H1 (cell line): ENCODE results near the gene WWC1. TPM values are rescaled to one million over a fixed set of nuclear protein-coding genes. Genes with fewer than 3 reads are reported as not detected.

Experiments used
- CTCF ChIA-PET: fragments of 300-600 bp; sonication (Branson Sonifier 250); formaldehyde crosslinking; loops from one replicate; lab custom pipeline; 2021; ENCODE audit not compliant: partially characterized antibody; lab: Charles Lee
- POLR2A ChIA-PET: fragments of 300-600 bp; sonication (Branson Sonifier 250); formaldehyde crosslinking; loops from one replicate; lab custom pipeline; 2021; ENCODE audit warnings: inconsistent platforms; ENCODE audit not compliant: partially characterized antibody; lab: Charles Lee
- DNase-seq, 2 experiments: peaks; one replicate each; pipeline versions ENCODE4 v3.0.0 to v3.0.0-alpha.2; 2010 to 2022; ENCODE audit warnings: low spot score in 2 of 2, low read depth in 1 of 2, mixed read lengths in 1 of 2
- FAIRE-seq: peaks from 2 replicates; lab custom pipeline; 2011; peaks lifted over from hg19 to GRCh38; lab: Jason Lieb, UNC
- H2AFZ ChIP-seq: 2 replicates; pipeline ENCODE4 v1.8.1; 2012; ENCODE audit warnings: low read length, inconsistent platforms
- H2AK5ac ChIP-seq: 2 replicates; pipeline ENCODE4 v1.6.1; 2013; ENCODE audit warnings: low read depth, low read length
- H2BK120ac ChIP-seq: replicated peaks from 2 replicates; pipeline ENCODE3; 2013; ENCODE audit warnings: low read depth, low read length, inconsistent platforms
- H2BK12ac ChIP-seq: 2 replicates; pipeline ENCODE4 v1.6.1; 2013; ENCODE audit warnings: low read depth, low read length
- H2BK15ac ChIP-seq: 2 replicates; pipeline ENCODE4 v1.6.1; 2013; ENCODE audit warnings: low read length
- H2BK20ac ChIP-seq: 2 replicates; pipeline ENCODE4 v1.6.1; 2013; ENCODE audit warnings: low read length
- H2BK5ac ChIP-seq: 2 replicates; pipeline ENCODE4 v1.6.1; 2013; ENCODE audit warnings: low read depth, low read length
- H3K14ac ChIP-seq: 2 replicates; pipeline ENCODE4 v1.6.1; 2013; ENCODE audit warnings: inconsistent platforms; ENCODE audit not compliant: insufficient read length
- H3K18ac ChIP-seq: 2 replicates; pipeline ENCODE4 v1.6.1; 2013; ENCODE audit warnings: low read length; ENCODE audit errors: extremely low read depth
- H3K23ac ChIP-seq: 2 replicates; pipeline ENCODE4 v1.6.1; 2013; ENCODE audit warnings: inconsistent platforms; ENCODE audit not compliant: insufficient read length
- H3K23me2 ChIP-seq: 2 replicates; pipeline ENCODE4 v1.6.1; 2013; ENCODE audit warnings: low read depth, low read length
- H3K27ac ChIP-seq: 2 replicates; pipeline ENCODE4 v1.6.1; 2011; ENCODE audit warnings: low read depth, low read length, inconsistent platforms
- H3K27me3 ChIP-seq, 4 experiments: replicated peaks in 1 of 4; 1 replicate in 1 of 4; 2 replicates in 3 of 4; pipeline versions ENCODE4 v1.6.1 to v1.8.1; 2011 to 2013; ENCODE audit warnings: low read length in 3 of 4, mild to moderate bottlenecking in 3 of 4, inconsistent platforms in 2 of 4, mixed read lengths in 2 of 4, moderate library complexity in 1 of 4; ENCODE audit not compliant: control insufficient read depth in 3 of 4, insufficient read depth in 3 of 4; ENCODE audit errors: extremely low read depth in 1 of 4
- H3K36me3 ChIP-seq, 4 experiments: 2 replicates each; pipeline versions ENCODE4 v1.6.1 to v1.8.1; 2011 to 2013; ENCODE audit warnings: mild to moderate bottlenecking in 4 of 4, low read length in 3 of 4, moderate library complexity in 2 of 4, control low read depth in 1 of 4, inconsistent platforms in 1 of 4; ENCODE audit not compliant: insufficient read depth in 4 of 4, control insufficient read depth in 2 of 4
- H3K4ac ChIP-seq: replicated peaks from 2 replicates; pipeline ENCODE3; 2013; ENCODE audit warnings: low read length, low read depth, mixed read lengths, inconsistent platforms; ENCODE audit not compliant: insufficient read length
- H3K4me1 ChIP-seq, 4 experiments: replicated peaks in 1 of 4; 1 replicate in 1 of 4; 2 replicates in 3 of 4; pipeline versions ENCODE4 v1.6.1 to v1.8.1; 2011 to 2013; ENCODE audit warnings: low read length in 3 of 4, inconsistent platforms in 2 of 4, mixed read lengths in 1 of 4; ENCODE audit not compliant: insufficient read depth in 4 of 4, control insufficient read depth in 3 of 4
- H3K4me2 ChIP-seq, 2 experiments: 2 replicates each; pipeline versions ENCODE4 v1.6.1 to v1.8.1; 2011 to 2013; ENCODE audit warnings: low read depth in 2 of 2, low read length in 2 of 2, control low read depth in 1 of 2, inconsistent platforms in 1 of 2, mild to moderate bottlenecking in 1 of 2; ENCODE audit not compliant: insufficient read depth in 1 of 2
- H3K4me3 ChIP-seq, 4 experiments: fragments of 200-600, 300-600 bp in 1 of 4; sonication (generic), shearing (Covaris generic), sonication (Bioruptor Twin) in 1 of 4; 2 replicates each; pipeline versions ENCODE4 v1.5.1 to v1.8.1; 2011 to 2016; ENCODE audit warnings: low read length in 4 of 4, low read depth in 3 of 4, control low read depth in 2 of 4, inconsistent platforms in 2 of 4, mild to moderate bottlenecking in 2 of 4, mixed read lengths in 1 of 4, moderate library complexity in 1 of 4; ENCODE audit not compliant: insufficient read depth in 2 of 4; ENCODE audit errors: extremely low read depth in 1 of 4
- H3K56ac ChIP-seq: replicated peaks from 2 replicates; pipeline ENCODE3; 2013; ENCODE audit warnings: low read depth, mild to moderate bottlenecking, mixed read lengths, low read length, inconsistent platforms; ENCODE audit not compliant: insufficient read length
- H3K79me1 ChIP-seq: 2 replicates; pipeline ENCODE4 v1.6.1; 2013; ENCODE audit warnings: low read depth, low read length, control low read depth
- H3K79me2 ChIP-seq, 2 experiments: 2 replicates each; pipeline versions ENCODE4 v1.6.1 to v1.8.1; 2012 to 2013; ENCODE audit warnings: low read length in 2 of 2, mild to moderate bottlenecking in 2 of 2, inconsistent platforms in 1 of 2; ENCODE audit not compliant: insufficient read depth in 2 of 2, control insufficient read depth in 1 of 2
- H3K9ac ChIP-seq, 4 experiments: replicated peaks in 1 of 4; 1 replicate in 1 of 4; 2 replicates in 3 of 4; pipeline versions ENCODE4 v1.6.1 to v1.8.1; 2011 to 2013; ENCODE audit warnings: low read depth in 3 of 4, low read length in 3 of 4, control low read depth in 2 of 4, mild to moderate bottlenecking in 2 of 4, moderate library complexity in 2 of 4, inconsistent platforms in 1 of 4; ENCODE audit errors: extremely low read depth in 1 of 4
- H3K9me3 ChIP-seq, 2 experiments: 2 replicates each; pipeline versions ENCODE4 v1.6.1 to v1.8.1; 2012 to 2013; ENCODE audit warnings: mild to moderate bottlenecking in 2 of 2, moderate library complexity in 2 of 2, control low read depth in 1 of 2, inconsistent platforms in 1 of 2, low read depth in 1 of 2, low read length in 1 of 2, mixed read lengths in 1 of 2; ENCODE audit not compliant: insufficient read depth in 2 of 2
- H4K20me1 ChIP-seq, 2 experiments: replicated peaks in 1 of 2; 2 replicates each; pipeline versions ENCODE3 to v1.8.1; 2011 to 2013; ENCODE audit warnings: inconsistent platforms in 2 of 2, low read length in 2 of 2, mild to moderate bottlenecking in 1 of 2; ENCODE audit not compliant: insufficient read depth in 2 of 2, control insufficient read depth in 1 of 2
- H4K5ac ChIP-seq: 2 replicates; pipeline ENCODE4 v1.6.1; 2013; ENCODE audit warnings: low read length, low read depth, mixed read lengths, inconsistent platforms; ENCODE audit not compliant: insufficient read length
- H4K8ac ChIP-seq: 2 replicates; pipeline ENCODE4 v1.8.0; 2013; ENCODE audit warnings: mild to moderate bottlenecking, moderate library complexity, low read length, inconsistent platforms; ENCODE audit not compliant: insufficient read depth; ENCODE audit errors: extremely low read depth
- H4K91ac ChIP-seq: replicated peaks from 2 replicates; pipeline ENCODE3; 2013; ENCODE audit warnings: low read length, mixed read lengths, inconsistent platforms; ENCODE audit not compliant: insufficient read length
- CHD1 ChIP-seq: IDR thresholded peaks from 2 replicates; pipeline ENCODE4 v1.6.1; 2012; ENCODE audit warnings: low read depth, low read length, improper control_type of control experiment
- CTCF ChIP-seq, 3 experiments: IDR thresholded peaks; 1 replicate in 2 of 3; 2 replicates in 1 of 3; pipeline versions ENCODE4 v1.5.1 to v1.6.1; 2011; ENCODE audit warnings: low read length in 3 of 3, mild to moderate bottlenecking in 3 of 3, inconsistent platforms in 2 of 3, low read depth in 1 of 3, moderate library complexity in 1 of 3; ENCODE audit not compliant: insufficient read depth in 1 of 3; ENCODE audit errors: control extremely low read depth in 1 of 3
- GABPA ChIP-seq: IDR thresholded peaks from 2 replicates; pipeline ENCODE4 v1.6.1; 2011; ENCODE audit warnings: mild to moderate bottlenecking, low read length, moderate library complexity, borderline replicate concordance; ENCODE audit not compliant: insufficient read depth
- HDAC6 ChIP-seq: IDR thresholded peaks from one replicate; pipeline ENCODE4 v1.7.1; 2012; ENCODE audit warnings: low read depth, mild to moderate bottlenecking, inconsistent platforms, low read length, moderate library complexity
- KDM1A ChIP-seq: fragments of 200-600, 300-600 bp; sonication (generic); IDR thresholded peaks from 2 replicates; pipeline ENCODE4 v1.7.1; 2016; ENCODE audit warnings: mild to moderate bottlenecking, low read length, borderline replicate concordance
- KDM5A ChIP-seq: fragments of 200-600 bp; IDR thresholded peaks from 2 replicates; pipeline ENCODE4 v1.7.1; 2012; ENCODE audit warnings: mild to moderate bottlenecking, low read length, inconsistent platforms, mixed read lengths
- SIN3A ChIP-seq, 2 experiments: IDR thresholded peaks in 1 of 2; conservative IDR thresholded peaks in 1 of 2; 2 replicates each; pipeline ENCODE4 v1.6.1; 2011 to 2012; ENCODE audit warnings: low read length in 2 of 2, improper control_type of control experiment in 1 of 2, low read depth in 1 of 2, mild to moderate bottlenecking in 1 of 2
- SIX5 ChIP-seq: IDR thresholded peaks from 2 replicates; pipeline ENCODE4 v1.6.1; 2011; ENCODE audit warnings: mild to moderate bottlenecking, low read depth, low read length
- SRF ChIP-seq: IDR thresholded peaks from 2 replicates; pipeline ENCODE4 v1.6.1; 2011; ENCODE audit warnings: mild to moderate bottlenecking, low read depth, low read length, moderate library complexity
- TBP ChIP-seq: IDR thresholded peaks from 2 replicates; pipeline ENCODE4 v1.6.1; 2011; ENCODE audit warnings: low read depth, low read length, improper control_type of control experiment
- TEAD4 ChIP-seq: IDR thresholded peaks from 2 replicates; pipeline ENCODE4 v1.6.1; 2012; ENCODE audit warnings: low read depth, low read length, inconsistent platforms, mixed read lengths
- WGBS, 2 experiments: shearing (Covaris generic) in 1 of 2; methylation state at CpG; one replicate each; pipeline versions ENCODE4 v1.1.6 to v1.1.7; 2013 to 2015; ENCODE audit warnings: low lambda C conversion rate in 2 of 2, mixed read lengths in 2 of 2, inconsistent platforms in 1 of 2, low coverage in 1 of 2, missing lambda C conversion rate in 1 of 2; ENCODE audit not compliant: insufficient replicate concordance in 2 of 2, insufficient coverage in 1 of 2, insufficient read length in 1 of 2; ENCODE audit errors: extremely low coverage in 1 of 2, missing lambda C conversion rate in 1 of 2; 5-methylcytosine and 5-hydroxymethylcytosine counted together
- polyA plus RNA-seq, 7 experiments: library from polyadenylated mRNA; depleted of rRNA in 3 of 7; stranded (reverse) in 5 of 7; unstranded in 2 of 7; fragments of >200 nt in 5 of 7; fragments of 200-250 nt in 2 of 7; gene quantifications; 1 replicate in 5 of 7; 2 replicates in 1 of 7; 4 replicates in 1 of 7; pipeline versions ENCODE4 v1.2.1 to v1.2.3, GENCODE V29; 2011 to 2013; ENCODE audit warnings: missing spikeins in 2 of 7, mixed read lengths in 2 of 7
- total RNA-seq: library from RNA; stranded (reverse); fragmentation: NEBNext Ultra II Directional; extraction: Animal tissue kit (Norgen Biotek cat#: 25700); gene quantifications from 2 replicates; pipeline ENCODE4 v1.2.1, GENCODE V29; 2021

WWC1 gene
- total and polyA plus RNA-seq, 2 of the 8 experiments (the other 6 are each of a cell fraction or from before 2014, with no cell fraction given) = 16.4 to 41.1 TPM

GRCh38 chr5:168317096-168317520, 25.7 kb downstream of the WWC1 start:
- ChIA-PET CTCF (interaction anchor here (0.6 to 2.4 kb wide), 14 partner anchors 10 to 115 kb away, joined by 3 to 10 read pairs (median 4); no protein-coding TSS in a partner anchor), POLR2A (interaction anchor here (0.6 to 0.9 kb wide), 3 partner anchors 22 to 34 kb away, joined by 3 read pairs; no protein-coding TSS in a partner anchor)
- Histone ChIP-seq H3K36me3 (no peaks in the 10 kb centered on the region), H4K8ac (no peak overlapping the region), H4K5ac (no peak overlapping the region), H4K20me1 (peaks cover 6 to 18% of the 10 kb centered on the region in 2 experiments), H3K79me1 (peaks cover 4% of the 10 kb centered on the region), H3K79me2 (peaks cover 0 to 55% of the 10 kb centered on the region in 2 experiments; a peak in 3 of 4 replicates), H2BK12ac (no peak overlapping the region), H3K23me2 (no peaks in the 10 kb centered on the region), H2BK20ac (no peak overlapping the region), H3K23ac (no peak overlapping the region), H3K4me3 (no peak overlapping the region), H2BK5ac (no peak overlapping the region), H2AK5ac (0 out of 2 replicates have a peak overlapping the region, but pooled peaks have one; percentile 16), H3K14ac (no peak overlapping the region), H3K4me1 (peaks cover 2 to 19% (median 4%) of the 10 kb centered on the region in 4 experiments; a peak in 5 of 7 replicates), H3K4me2 (no peak overlapping the region), H3K4ac (no peak overlapping the region), H3K18ac (no peak overlapping the region), H3K56ac (no peak overlapping the region), H3K9ac (no peak overlapping the region), H3K9me3 (no peaks in the 10 kb centered on the region), H2BK15ac (0 out of 2 replicates have a peak overlapping the region, but pooled peaks have one; percentile 18), H2BK120ac (no peak overlapping the region), H4K91ac (no peak overlapping the region), H3K27me3 (no peaks in the 10 kb centered on the region), H2AFZ (no peak overlapping the region), H3K27ac (no peak overlapping the region)
- DNase-seq (no peak), FAIRE-seq (no peak)
- 90% methylated on average over 8 of the region's 8 CpGs; no CpG with 5 or more reads in 1 of the 2 experiments for WGBS, 2 experiments
- no peak for TF ChIP-seq SIN3A (conservative IDR thresholded peaks at IDR 0.05 in 1 of 2, IDR thresholded peaks at IDR 0.05 in 1 of 2; ENCODE audit: low read depth in 1 of 2, low read length in 2 of 2)
- TF ChIP-seq KDM5A = no peak
- TF ChIP-seq TBP = no peak
- no peak for TF ChIP-seq CHD1
- TF ChIP-seq KDM1A = peak; percentile 77
- no peak for TF ChIP-seq SIX5
- no peak for TF ChIP-seq GABPA
- no peak for TF ChIP-seq HDAC6
- 0 out of 2 replicates have a peak, but pooled peaks have one; percentile 24 for TF ChIP-seq TEAD4
- TF ChIP-seq CTCF (IDR thresholded peaks at IDR 0.05; ENCODE audit: control extremely low read depth in 1 of 3, insufficient read depth in 1 of 3, low read depth in 1 of 3, low read length in 3 of 3) = no peak
- no peak for TF ChIP-seq SRF
